RWPE2 (cell line): ENCODE results near the gene FOSL1.

Experiments
- ATAC-seq: fragments of 200-7000 bp; cut with Tn5 transposase; 3 replicates; pipeline ENCODE4 v1.9.1; 2021; ENCODE audit warnings: low read depth
- DNase-seq: peaks from one replicate; pipeline ENCODE4 v3.0.0-alpha.2; 2020; ENCODE audit warnings: low spot score
- H3K27ac ChIP-seq: fragments of 450-650 bp; 2 replicates; pipeline ENCODE4 v1.5.1; 2017; ENCODE audit warnings: mild to moderate bottlenecking; ENCODE audit not compliant: poor library complexity, severe bottlenecking
- H3K27me3 ChIP-seq: fragments of 250-450 bp; sonication (Bioruptor Pico); 2 replicates; pipeline ENCODE4 v1.5.1; 2021; ENCODE audit warnings: mild to moderate bottlenecking, moderate library complexity; ENCODE audit not compliant: insufficient read depth, poor library complexity, severe bottlenecking
- H3K36me3 ChIP-seq: fragments of 250-450 bp; sonication (Bioruptor Pico); 2 replicates; pipeline ENCODE4 v1.5.1; 2020; ENCODE audit warnings: low read depth, mild to moderate bottlenecking, moderate library complexity
- H3K4me1 ChIP-seq: fragments of 250-450 bp; sonication (Bioruptor Pico); 2 replicates; pipeline ENCODE4 v1.5.1; 2021; ENCODE audit warnings: mild to moderate bottlenecking, moderate library complexity; ENCODE audit not compliant: insufficient read depth, poor library complexity, severe bottlenecking
- H3K4me3 ChIP-seq: fragments of 250-450 bp; sonication (Bioruptor Pico); 2 replicates; pipeline ENCODE4 v1.5.1; 2021; ENCODE audit warnings: mild to moderate bottlenecking, moderate library complexity; ENCODE audit not compliant: severe bottlenecking
- H3K9me3 ChIP-seq: fragments of 250-450 bp; sonication (Bioruptor Pico); 2 replicates; pipeline ENCODE4 v1.5.1; 2021; ENCODE audit warnings: mild to moderate bottlenecking, moderate library complexity; ENCODE audit not compliant: severe bottlenecking
- TF ChIP-seq, protein P1 (sequence below): fragments of 450-650 bp; IDR thresholded peaks from one replicate; pipeline ENCODE4 v1.5.1; 2017; ENCODE audit warnings: mild to moderate bottlenecking, moderate library complexity; ENCODE audit not compliant: poor library complexity, severe bottlenecking

The FOSL1 gene

DNA sequence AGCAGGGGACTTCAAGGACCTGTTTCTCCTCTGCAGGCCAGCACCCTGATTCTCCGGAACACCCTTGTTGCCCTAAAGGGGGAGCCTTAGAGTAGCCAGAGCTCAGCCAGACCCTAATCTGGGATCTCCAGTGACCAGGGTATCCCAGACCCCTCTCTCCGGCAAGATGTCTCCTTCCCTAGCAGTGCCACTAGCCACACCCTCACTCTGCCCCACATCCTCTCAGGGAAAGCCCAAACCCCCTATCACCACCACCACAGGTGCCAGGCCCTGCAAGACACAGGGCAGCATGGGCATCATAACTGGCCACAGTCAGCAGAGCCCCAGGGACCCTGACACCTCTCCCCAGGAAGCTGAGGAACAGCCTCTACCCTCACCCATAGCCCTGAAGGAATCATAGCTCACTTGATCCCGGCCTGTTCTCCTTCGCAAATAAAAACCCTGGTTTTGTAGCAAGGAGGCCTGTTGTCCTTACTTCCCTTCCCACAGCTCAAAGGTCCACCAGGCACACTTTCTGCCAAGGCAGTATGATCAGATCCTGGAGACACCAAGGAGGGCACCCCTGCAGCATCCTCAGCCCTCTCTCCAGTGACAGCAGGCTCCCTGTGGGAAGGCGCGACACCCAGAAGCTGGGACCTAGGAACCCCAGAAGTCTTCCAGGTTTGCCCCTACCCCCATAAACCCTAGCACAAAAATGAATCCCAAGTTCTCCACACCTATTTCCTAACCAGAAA is 46.8 kb downstream of the FOSL1 start:
- TF ChIP-seq, protein P1, sequence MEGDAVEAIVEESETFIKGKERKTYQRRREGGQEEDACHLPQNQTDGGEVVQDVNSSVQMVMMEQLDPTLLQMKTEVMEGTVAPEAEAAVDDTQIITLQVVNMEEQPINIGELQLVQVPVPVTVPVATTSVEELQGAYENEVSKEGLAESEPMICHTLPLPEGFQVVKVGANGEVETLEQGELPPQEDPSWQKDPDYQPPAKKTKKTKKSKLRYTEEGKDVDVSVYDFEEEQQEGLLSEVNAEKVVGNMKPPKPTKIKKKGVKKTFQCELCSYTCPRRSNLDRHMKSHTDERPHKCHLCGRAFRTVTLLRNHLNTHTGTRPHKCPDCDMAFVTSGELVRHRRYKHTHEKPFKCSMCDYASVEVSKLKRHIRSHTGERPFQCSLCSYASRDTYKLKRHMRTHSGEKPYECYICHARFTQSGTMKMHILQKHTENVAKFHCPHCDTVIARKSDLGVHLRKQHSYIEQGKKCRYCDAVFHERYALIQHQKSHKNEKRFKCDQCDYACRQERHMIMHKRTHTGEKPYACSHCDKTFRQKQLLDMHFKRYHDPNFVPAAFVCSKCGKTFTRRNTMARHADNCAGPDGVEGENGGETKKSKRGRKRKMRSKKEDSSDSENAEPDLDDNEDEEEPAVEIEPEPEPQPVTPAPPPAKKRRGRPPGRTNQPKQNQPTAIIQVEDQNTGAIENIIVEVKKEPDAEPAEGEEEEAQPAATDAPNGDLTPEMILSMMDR = no peak
- Histone ChIP-seq H3K4me3 (no peak overlapping the region), H3K36me3 (peaks cover 46% of the 10 kb centered on the region), H3K27ac (no peak overlapping the region), H3K4me1 (no peaks in the 10 kb centered on the region), H3K27me3 (no peaks in the 10 kb centered on the region), H3K9me3 (no peaks in the 10 kb centered on the region)
- ATAC-seq (no peak), DNase-seq (no peak)

DNA sequence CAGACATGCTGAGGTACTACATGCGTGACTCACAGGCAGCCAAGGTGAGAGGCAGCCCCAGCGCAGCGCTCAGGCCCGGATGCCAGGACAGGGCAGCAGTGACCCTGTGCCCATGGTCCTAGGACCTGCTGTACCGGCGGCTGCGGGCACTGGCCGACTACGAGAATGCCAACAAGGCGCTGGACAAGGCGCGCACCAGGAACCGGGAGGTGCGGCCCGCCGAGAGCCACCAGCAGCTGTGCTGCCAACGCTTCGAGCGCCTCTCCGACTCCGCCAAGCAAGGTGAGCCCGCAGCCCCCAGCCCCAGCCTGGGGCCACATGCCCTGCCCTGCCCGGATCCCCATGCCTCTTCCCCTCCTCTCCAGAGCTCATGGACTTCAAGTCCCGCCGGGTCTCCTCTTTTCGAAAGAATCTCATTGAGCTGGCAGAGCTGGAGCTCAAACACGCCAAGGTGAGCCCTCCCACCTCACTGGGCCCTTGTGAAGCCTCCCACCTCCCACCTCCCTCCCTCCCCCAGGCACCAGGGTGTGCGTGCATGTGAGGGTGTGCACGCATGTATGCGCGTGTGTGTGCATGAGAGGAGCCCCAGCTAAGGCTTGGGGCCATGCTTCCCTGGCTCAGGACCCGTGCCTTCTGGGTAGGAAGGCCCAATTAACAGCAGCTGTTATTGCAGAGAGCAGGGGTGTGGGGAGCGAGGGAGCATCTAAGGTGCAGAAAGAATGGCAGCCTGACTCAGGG is 47.5 kb downstream of the FOSL1 start:
- Histone ChIP-seq H3K4me1 (no peaks in the 10 kb centered on the region), H3K27ac (no peak overlapping the region), H3K36me3 (peaks cover 46% of the 10 kb centered on the region), H3K9me3 (no peaks in the 10 kb centered on the region), H3K27me3 (no peaks in the 10 kb centered on the region), H3K4me3 (no peak overlapping the region)
- ATAC-seq = 0 out of 3 replicates have a peak, but pooled peaks have one; percentile 4
- no peak for DNase-seq
- TF ChIP-seq, protein P1 = no peak

DNA sequence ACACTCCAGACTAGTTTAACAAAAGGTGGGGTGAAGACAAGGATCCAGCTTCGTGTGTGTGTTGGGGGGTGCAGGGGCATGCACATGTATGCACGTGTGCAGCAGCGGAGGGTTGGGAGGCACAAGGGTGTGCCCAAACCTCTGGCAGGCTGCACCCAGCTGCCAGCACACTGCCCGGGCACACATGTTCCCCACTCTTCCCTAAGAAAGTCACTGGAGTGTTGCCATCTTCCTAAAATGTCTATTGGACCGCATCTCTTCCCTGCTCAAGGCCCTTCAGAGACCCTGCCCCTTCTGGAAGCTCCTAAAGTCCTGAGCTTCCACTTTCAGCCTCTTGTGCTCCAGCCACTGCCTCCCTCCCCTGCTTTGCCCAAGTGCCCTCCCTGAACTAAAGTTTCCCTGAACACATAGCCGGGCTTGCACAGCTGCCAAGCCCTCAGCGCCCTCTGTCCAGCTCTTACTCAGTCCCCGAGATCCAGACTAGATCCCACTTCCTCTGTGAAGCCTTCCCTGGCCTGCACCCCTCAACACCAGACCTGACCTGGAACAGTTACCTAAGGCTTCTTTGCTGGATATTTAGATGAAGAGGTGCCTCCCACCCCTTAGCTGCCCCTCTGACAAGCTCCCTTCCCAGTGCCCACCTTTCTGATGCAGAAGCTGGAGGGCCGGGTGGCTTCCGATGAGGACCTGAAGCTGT is 48.2 kb downstream of the FOSL1 start:
- H3K36me3 ChIP-seq = peaks cover 41% of the 10 kb centered on the region
- TF ChIP-seq, protein P1 = no peak
- ATAC-seq (peak; percentile 11), DNase-seq (no peak)
- H3K4me1 ChIP-seq = no peaks in the 10 kb centered on the region
- H3K9me3 ChIP-seq = no peaks in the 10 kb centered on the region
- H3K27ac ChIP-seq = no peak overlapping the region
- H3K27me3 ChIP-seq = no peaks in the 10 kb centered on the region
- H3K4me3 ChIP-seq = no peak overlapping the region

DNA sequence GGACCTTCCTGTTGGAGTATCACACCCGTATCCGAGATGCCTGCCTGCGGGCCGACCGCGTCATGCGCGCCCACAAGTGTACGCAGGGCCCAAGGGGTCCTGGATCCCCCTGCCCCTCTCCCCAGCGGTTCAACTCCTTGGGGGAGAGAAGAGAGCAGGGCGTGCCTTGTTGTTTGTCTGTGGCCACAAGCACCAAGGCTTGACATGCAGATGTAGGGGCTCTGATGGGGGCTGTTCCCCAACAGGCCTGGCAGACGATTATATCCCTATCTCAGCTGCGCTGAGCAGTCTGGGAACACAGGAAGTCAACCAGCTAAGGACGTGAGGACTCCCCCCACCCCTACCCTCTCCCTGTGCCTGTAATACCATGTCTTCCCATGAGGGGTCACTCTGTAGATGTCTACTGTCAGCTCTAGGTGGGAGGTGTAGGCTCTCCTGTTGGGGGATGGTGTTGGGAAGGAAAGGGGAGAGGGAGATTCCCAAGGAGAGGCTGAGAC is 49.1 kb downstream of the FOSL1 start:
- no peaks in the 10 kb centered on the region for H3K27me3 ChIP-seq
- ATAC-seq (peak; percentile 3), DNase-seq (no peak)
- H3K4me3 ChIP-seq = no peak overlapping the region
- H3K36me3 ChIP-seq = peaks cover 33% of the 10 kb centered on the region
- H3K27ac ChIP-seq = no peak overlapping the region
- H3K4me1 ChIP-seq = no peaks in the 10 kb centered on the region
- H3K9me3 ChIP-seq = no peaks in the 10 kb centered on the region
- TF ChIP-seq, protein P1 = peak; percentile 31
